ENCODE measurements around the gene CRHR2.

DNA sequence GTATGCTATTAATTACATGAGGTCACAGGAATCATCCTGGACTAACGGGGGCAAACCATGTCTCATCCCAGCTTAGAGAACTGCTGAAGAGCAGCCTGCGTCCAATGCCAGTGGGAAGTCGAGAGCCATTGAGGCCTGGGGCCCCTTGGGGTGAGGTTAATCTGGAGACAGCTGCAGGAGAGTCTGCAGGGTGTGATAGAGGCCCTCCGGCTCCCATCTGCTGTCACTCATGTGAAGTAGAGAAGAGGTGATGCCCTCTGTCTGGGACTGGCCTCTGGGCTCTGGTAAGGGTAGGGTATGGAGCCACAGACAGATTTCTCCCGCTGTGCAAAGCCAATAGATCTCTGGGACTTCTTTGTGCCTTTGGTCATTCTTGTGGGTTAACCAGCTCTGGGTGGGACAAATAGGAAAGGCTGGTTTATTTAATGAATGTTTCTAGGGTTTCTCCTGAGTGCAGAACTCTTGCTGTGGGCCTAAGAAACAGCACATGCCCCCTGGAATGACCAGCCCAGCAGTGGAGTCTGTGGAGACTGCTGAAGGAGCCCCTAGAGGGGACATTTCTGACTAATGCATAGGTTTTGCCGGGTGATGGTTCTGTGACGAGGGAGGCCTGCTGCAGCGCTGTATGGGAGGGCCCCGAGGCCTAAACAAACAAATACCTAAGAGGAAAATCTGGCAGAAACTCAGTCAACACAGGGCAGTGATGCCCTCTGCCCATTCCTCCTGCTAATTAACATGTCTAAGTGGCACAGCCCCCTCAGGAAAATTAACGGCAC, 34.5 kb downstream of the CRHR2 start:
- TF ChIP-seq CTCF (IDR thresholded peaks at IDR 0.05; ENCODE audit: low read depth, low read length, poor library complexity, severe bottlenecking) (no peak), EZH2phosphoT487 (IDR thresholded peaks at IDR 0.05; ENCODE audit: borderline replicate concordance, low read length) (no peak)

Measured in DOHH2 (cell line).